OCI-LY1 (cell line): ENCODE results near the gene RNF144A.

Source experiments
- H2AFZ ChIP-seq: fragments of 200-600 bp; sonication (generic), shearing (Covaris generic); 2 replicates; pipeline ENCODE4 v1.6.0; 2014; ENCODE audit warnings: antibody characterized with exemption, mild to moderate bottlenecking, low read length
- H3F3A ChIP-seq: fragments of 200-600 bp; sonication (generic), shearing (Covaris generic); 2 replicates; pipeline ENCODE4 v1.6.0; 2014; ENCODE audit warnings: mild to moderate bottlenecking, antibody characterized with exemption, low read length, moderate library complexity; ENCODE audit not compliant: insufficient read depth
- H3K27ac ChIP-seq: fragments of 200-600 bp; sonication (generic); 2 replicates; pipeline ENCODE4 v1.5.1; 2014; ENCODE audit warnings: low read length, mixed run types, mild to moderate bottlenecking, low read depth; ENCODE audit not compliant: poor library complexity, severe bottlenecking
- H3K27me3 ChIP-seq: fragments of 200-600 bp; sonication (generic); 2 replicates; pipeline ENCODE4 v1.6.0; 2014; ENCODE audit warnings: antibody characterized with exemption, mild to moderate bottlenecking, low read length, moderate library complexity; ENCODE audit not compliant: insufficient read depth
- H3K36me3 ChIP-seq: fragments of 200-600 bp; sonication (generic); 2 replicates; pipeline ENCODE4 v1.6.1; 2014; ENCODE audit warnings: mild to moderate bottlenecking, antibody characterized with exemption, low read length, moderate library complexity, mixed read lengths; ENCODE audit not compliant: insufficient read depth
- H3K4me1 ChIP-seq: fragments of 200-600 bp; sonication (generic); 2 replicates; pipeline ENCODE4 v1.5.1; 2014; ENCODE audit warnings: mild to moderate bottlenecking, low read length, moderate library complexity; ENCODE audit not compliant: insufficient read depth, severe bottlenecking
- H3K4me2 ChIP-seq: fragments of 200-600 bp; sonication (generic), shearing (Covaris generic); 2 replicates; pipeline ENCODE4 v1.6.1; 2014; ENCODE audit warnings: low read length
- H3K4me3 ChIP-seq: fragments of 200-600 bp; sonication (generic); 2 replicates; pipeline ENCODE4 v1.5.1; 2014; ENCODE audit warnings: low read length, low read depth, mild to moderate bottlenecking, mixed read lengths; ENCODE audit not compliant: poor library complexity, severe bottlenecking
- H3K79me2 ChIP-seq: fragments of 200-600 bp; shearing (Covaris generic); 2 replicates; pipeline ENCODE4 v1.6.1; 2016; ENCODE audit warnings: mixed run types, low read length, mixed read lengths; ENCODE audit not compliant: insufficient read depth
- H3K9ac ChIP-seq: fragments of 200-600 bp; sonication (generic), shearing (Covaris generic); 2 replicates; pipeline ENCODE4 v1.6.1; 2014; ENCODE audit warnings: mild to moderate bottlenecking, low read length, mixed read lengths
- H3K9me2 ChIP-seq: fragments of 200-600 bp; sonication (generic), shearing (Covaris generic); 2 replicates; pipeline ENCODE4 v1.6.1; 2014; ENCODE audit warnings: low read depth, mild to moderate bottlenecking, low read length, mixed read lengths
- H3K9me3 ChIP-seq: fragments of 200-600 bp; shearing (Covaris generic); 2 replicates; pipeline ENCODE4 v1.6.1; 2014; ENCODE audit warnings: low read length, mixed read lengths
- H4K20me1 ChIP-seq: fragments of 200-600 bp; sonication (generic), shearing (Covaris generic); 2 replicates; pipeline ENCODE4 v1.6.0; 2016; ENCODE audit warnings: mild to moderate bottlenecking, low read length; ENCODE audit not compliant: insufficient read depth
- EZH2 ChIP-seq: fragments of 200-600 bp; sonication (generic), shearing (Covaris generic); IDR thresholded peaks from 2 replicates; pipeline ENCODE4 v1.8.0; 2017; ENCODE audit warnings: borderline replicate concordance, mixed run types, mild to moderate bottlenecking, antibody characterized with exemption, low read length, moderate library complexity, mixed read lengths
- TF ChIP-seq, protein P1 (sequence below): fragments of 200-600 bp; sonication (generic), shearing (Covaris generic); IDR thresholded peaks from 2 replicates; pipeline ENCODE4 v1.5.1; 2017; ENCODE audit warnings: mild to moderate bottlenecking, antibody characterized with exemption, low read length, moderate library complexity, mixed read lengths

Gene RNF144A

GRCh38 chr2:6929196-6929819, 12.1 kb downstream of the RNF144A start:
- Histone ChIP-seq H3K36me3 (no peaks in the 10 kb centered on the region), H3K4me2 (no peak overlapping the region), H3K27me3 (no peaks in the 10 kb centered on the region), H3K4me1 (no peaks in the 10 kb centered on the region), H3F3A (no peaks in the 10 kb centered on the region), H3K27ac (no peak overlapping the region), H4K20me1 (no peaks in the 10 kb centered on the region), H3K9me3 (no peaks in the 10 kb centered on the region), H3K9ac (no peak overlapping the region), H3K9me2 (no peaks in the 10 kb centered on the region), H2AFZ (no peak overlapping the region), H3K4me3 (no peak overlapping the region), H3K79me2 (no peaks in the 10 kb centered on the region)
- TF ChIP-seq, protein P1, sequence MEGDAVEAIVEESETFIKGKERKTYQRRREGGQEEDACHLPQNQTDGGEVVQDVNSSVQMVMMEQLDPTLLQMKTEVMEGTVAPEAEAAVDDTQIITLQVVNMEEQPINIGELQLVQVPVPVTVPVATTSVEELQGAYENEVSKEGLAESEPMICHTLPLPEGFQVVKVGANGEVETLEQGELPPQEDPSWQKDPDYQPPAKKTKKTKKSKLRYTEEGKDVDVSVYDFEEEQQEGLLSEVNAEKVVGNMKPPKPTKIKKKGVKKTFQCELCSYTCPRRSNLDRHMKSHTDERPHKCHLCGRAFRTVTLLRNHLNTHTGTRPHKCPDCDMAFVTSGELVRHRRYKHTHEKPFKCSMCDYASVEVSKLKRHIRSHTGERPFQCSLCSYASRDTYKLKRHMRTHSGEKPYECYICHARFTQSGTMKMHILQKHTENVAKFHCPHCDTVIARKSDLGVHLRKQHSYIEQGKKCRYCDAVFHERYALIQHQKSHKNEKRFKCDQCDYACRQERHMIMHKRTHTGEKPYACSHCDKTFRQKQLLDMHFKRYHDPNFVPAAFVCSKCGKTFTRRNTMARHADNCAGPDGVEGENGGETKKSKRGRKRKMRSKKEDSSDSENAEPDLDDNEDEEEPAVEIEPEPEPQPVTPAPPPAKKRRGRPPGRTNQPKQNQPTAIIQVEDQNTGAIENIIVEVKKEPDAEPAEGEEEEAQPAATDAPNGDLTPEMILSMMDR, result no peak
- no peak for TF ChIP-seq EZH2

DNA sequence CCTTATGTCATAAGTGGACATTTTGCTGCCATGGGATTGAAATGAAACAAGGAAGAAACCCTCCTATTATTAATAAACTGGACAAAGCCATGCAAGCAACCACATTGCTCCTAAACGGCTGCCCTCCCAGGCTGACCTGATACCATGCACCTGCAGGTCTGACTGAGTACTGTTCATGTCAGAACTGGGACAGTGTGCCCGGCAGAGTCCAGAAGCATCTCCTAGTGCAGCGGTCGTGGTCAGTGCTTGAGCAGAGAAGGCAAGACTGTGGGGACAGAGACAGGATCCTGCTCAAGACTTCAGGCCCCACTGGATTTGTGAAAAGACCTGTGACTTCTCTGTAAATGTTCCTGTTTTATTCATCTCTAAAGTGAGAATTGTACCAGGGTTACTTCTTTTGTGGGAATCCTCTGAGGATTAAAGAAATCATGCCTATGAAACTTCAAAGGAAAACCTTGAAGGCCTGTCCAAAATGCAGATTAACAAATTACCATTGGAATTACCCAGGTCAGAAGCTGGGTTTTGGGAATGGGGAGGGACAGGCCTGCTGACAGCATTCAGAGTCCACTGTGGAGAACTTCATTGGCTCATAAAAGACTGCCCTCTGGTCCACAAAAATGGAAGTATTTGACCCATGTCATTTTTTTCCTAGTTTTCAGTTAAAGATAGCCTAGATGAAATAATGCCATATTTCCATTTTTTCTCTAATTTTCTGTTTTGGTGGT, 13.9 kb downstream of the RNF144A start:
- Histone ChIP-seq H3F3A (no peaks in the 10 kb centered on the region), H3K79me2 (no peaks in the 10 kb centered on the region)

GRCh38 chr2:6931753-6932152, 14.5 kb downstream of the RNF144A start:
- H3K4me3 ChIP-seq, result no peak overlapping the region
- H3K9me2 ChIP-seq, result no peaks in the 10 kb centered on the region
- no peaks in the 10 kb centered on the region for H3K4me1 ChIP-seq
- no peaks in the 10 kb centered on the region for H3K36me3 ChIP-seq
- no peaks in the 10 kb centered on the region for H3K9me3 ChIP-seq
- no peak overlapping the region for H2AFZ ChIP-seq
- H3K79me2 ChIP-seq, result no peaks in the 10 kb centered on the region
- H3F3A ChIP-seq, result no peaks in the 10 kb centered on the region
- no peak overlapping the region for H3K4me2 ChIP-seq
- H3K9ac ChIP-seq, result no peak overlapping the region
- H4K20me1 ChIP-seq, result no peaks in the 10 kb centered on the region
- H3K27me3 ChIP-seq, result no peaks in the 10 kb centered on the region
- TF ChIP-seq EZH2, result no peak
- TF ChIP-seq, protein P1, result no peak
- no peak overlapping the region for H3K27ac ChIP-seq

More for the DNA sequence above, 13.9 kb downstream of the RNF144A start:
- H3K9me3 ChIP-seq, result no peaks in the 10 kb centered on the region
- H3K4me1 ChIP-seq, result no peaks in the 10 kb centered on the region
- no peak overlapping the region for H3K27ac ChIP-seq
- H3K36me3 ChIP-seq, result no peaks in the 10 kb centered on the region
- no peaks in the 10 kb centered on the region for H3K27me3 ChIP-seq
- no peak overlapping the region for H3K9ac ChIP-seq
- no peaks in the 10 kb centered on the region for H4K20me1 ChIP-seq
- no peak overlapping the region for H3K4me2 ChIP-seq
- H2AFZ ChIP-seq, result no peak overlapping the region
- TF ChIP-seq, protein P1, result no peak
- no peak for TF ChIP-seq EZH2
- no peak overlapping the region for H3K4me3 ChIP-seq
- H3K9me2 ChIP-seq, result no peaks in the 10 kb centered on the region
